ENCODE data around the gene DISC1.

DISC1 gene

GRCh38 chr1:231821281-231821680 lies 194.7 kb downstream of the DISC1 start:
- no peak overlapping the region for H3K4me3 ChIP-seq (ENCODE audit: low read depth, low read length)
- TF ChIP-seq, protein P1, sequence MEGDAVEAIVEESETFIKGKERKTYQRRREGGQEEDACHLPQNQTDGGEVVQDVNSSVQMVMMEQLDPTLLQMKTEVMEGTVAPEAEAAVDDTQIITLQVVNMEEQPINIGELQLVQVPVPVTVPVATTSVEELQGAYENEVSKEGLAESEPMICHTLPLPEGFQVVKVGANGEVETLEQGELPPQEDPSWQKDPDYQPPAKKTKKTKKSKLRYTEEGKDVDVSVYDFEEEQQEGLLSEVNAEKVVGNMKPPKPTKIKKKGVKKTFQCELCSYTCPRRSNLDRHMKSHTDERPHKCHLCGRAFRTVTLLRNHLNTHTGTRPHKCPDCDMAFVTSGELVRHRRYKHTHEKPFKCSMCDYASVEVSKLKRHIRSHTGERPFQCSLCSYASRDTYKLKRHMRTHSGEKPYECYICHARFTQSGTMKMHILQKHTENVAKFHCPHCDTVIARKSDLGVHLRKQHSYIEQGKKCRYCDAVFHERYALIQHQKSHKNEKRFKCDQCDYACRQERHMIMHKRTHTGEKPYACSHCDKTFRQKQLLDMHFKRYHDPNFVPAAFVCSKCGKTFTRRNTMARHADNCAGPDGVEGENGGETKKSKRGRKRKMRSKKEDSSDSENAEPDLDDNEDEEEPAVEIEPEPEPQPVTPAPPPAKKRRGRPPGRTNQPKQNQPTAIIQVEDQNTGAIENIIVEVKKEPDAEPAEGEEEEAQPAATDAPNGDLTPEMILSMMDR (conservative IDR thresholded peaks at IDR 0.05; ENCODE audit: low read depth, low read length): no peak
- DNase-seq (ENCODE audit: low read depth): no peak

GRCh38 chr1:231822041-231822440 lies 195.5 kb downstream of the DISC1 start:
- TF ChIP-seq, protein P1 (conservative IDR thresholded peaks at IDR 0.05; ENCODE audit: low read depth, low read length): no peak
- DNase-seq (ENCODE audit: low read depth): no peak
- no peak overlapping the region for H3K4me3 ChIP-seq (ENCODE audit: low read depth, low read length)

DNA sequence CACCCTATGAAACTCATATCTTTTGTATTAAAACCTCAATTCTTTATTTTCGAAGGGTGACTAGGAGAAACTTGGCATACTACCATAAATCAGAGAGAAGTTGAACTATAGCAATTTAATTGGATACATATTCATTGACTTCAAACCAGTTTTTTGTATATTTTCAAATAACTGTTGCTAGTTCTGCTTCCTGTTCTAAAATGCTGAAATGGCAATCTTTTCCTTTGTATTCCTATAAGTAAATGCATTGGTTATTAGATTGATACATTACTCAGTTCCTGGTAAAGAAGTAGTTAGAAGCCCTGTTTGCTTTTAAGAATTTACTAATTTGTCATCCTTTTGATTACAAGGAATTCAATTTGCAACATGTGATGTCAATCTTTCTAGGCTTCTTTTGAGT lies 200.0 kb downstream of the DISC1 start:
- no peak for DNase-seq (ENCODE audit: low read depth)
- H3K4me3 ChIP-seq (ENCODE audit: low read depth, low read length): no peak overlapping the region
- TF ChIP-seq, protein P1 (conservative IDR thresholded peaks at IDR 0.05; ENCODE audit: low read depth, low read length): no peak

- no peak overlapping the region for H3K4me3 ChIP-seq (ENCODE audit: low read depth, low read length)
- TF ChIP-seq, protein P1 (conservative IDR thresholded peaks at IDR 0.05; ENCODE audit: low read depth, low read length): no peak
- DNase-seq (ENCODE audit: low read depth): peak; percentile 76
Observed at GRCh38 chr1:231827337-231828105, 200.9 kb downstream of the DISC1 start.

DNA sequence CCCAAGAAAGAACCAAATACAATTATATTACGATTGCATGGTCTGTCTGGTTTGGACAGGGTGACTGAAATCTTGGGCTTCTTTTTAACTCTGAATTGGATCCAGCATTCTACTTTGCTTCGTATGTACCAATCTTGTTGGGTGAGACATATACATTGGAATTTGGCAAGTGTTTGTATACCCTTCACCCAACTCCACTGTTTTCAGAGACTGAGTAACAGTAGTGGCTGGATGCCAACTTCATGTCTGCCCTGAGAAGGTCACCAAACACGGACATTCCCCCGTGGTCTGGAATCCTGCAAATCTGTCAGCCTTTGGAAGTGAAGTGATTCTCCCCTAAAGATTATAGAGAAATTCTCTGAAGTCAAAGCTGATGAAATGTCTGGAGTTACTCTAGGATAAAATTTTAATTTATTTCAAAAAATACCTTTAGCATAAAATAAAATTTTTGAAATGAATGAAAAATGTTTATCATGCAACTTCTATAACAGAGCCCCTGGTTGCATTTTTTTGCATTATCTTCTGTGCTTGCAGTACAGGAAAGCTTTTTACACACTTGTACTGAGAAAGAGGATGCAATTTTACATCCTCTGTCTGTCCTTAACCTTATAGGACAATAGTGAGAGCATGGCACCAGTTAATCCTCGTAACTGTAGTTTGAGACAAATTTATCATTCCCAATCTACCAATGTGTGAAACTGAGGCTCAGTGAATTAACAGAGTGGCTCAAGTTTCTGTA lies 201.8 kb downstream of the DISC1 start:
- no peak overlapping the region for H3K4me3 ChIP-seq (ENCODE audit: low read depth, low read length)
- TF ChIP-seq, protein P1 (conservative IDR thresholded peaks at IDR 0.05; ENCODE audit: low read depth, low read length): no peak
- peak; percentile 96 for DNase-seq (ENCODE audit: low read depth)

- no peak for DNase-seq (ENCODE audit: low read depth)
- H3K4me3 ChIP-seq (ENCODE audit: low read depth, low read length): no peak overlapping the region
- TF ChIP-seq, protein P1 (conservative IDR thresholded peaks at IDR 0.05; ENCODE audit: low read depth, low read length): no peak
Observed at GRCh38 chr1:231829332-231829731, 202.7 kb downstream of the DISC1 start.
